HG02678 (cell line): ENCODE data around the gene SELENOO.

Experiments
- ATAC-seq: cut with Tn5 transposase; IDR thresholded peaks from one replicate; pipeline ENCODE4 v1.9.1; 2021; ENCODE audit warnings: mild to moderate bottlenecking, moderate library complexity; ENCODE audit not compliant: unreplicated experiment

The SELENOO gene

DNA sequence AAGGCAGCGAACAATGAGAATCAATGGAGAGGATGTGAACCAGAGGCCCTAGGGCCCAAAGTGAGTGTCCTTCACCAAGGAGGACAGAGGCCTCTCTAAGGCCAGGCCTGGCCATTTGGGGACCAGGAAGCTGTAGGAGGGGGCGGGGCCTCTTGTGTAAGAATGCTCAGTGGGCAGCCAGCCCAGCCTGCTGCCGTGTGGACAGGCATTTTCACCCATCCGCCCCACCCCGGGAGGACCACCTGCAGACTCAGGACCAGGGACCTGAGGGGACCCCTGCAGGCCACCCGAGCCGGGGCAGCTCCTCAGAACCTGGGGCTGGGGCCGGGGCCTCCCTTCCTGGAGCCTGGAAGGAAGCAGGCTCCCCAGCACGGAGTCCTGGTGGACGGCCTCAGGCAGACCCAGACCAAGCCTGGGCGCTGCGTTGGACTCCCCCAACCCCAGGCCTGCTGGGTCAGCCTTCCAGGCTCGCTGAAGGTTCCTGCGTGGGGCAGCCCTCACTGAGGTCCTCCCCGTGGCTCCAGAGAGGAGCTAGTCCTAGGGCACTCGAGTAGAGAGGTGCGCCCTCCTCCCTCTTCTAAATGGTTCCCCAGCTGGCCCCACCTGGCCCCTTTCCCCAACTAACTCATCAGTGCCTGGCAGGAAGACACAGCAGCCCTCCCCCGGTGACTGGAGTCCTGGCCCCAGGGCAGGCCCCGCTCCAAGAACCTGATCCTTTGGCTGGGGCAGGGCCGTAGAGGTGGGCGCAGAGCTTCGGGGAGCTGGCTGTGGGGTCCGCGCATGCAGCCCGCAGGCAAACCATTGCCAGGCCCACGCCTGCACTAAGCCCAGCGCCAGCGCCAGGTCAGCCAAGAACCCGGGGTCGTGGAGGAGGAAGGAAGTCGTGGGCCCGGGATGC, 16.6 kb upstream of the SELENOO start:
- ATAC-seq = no peak

DNA sequence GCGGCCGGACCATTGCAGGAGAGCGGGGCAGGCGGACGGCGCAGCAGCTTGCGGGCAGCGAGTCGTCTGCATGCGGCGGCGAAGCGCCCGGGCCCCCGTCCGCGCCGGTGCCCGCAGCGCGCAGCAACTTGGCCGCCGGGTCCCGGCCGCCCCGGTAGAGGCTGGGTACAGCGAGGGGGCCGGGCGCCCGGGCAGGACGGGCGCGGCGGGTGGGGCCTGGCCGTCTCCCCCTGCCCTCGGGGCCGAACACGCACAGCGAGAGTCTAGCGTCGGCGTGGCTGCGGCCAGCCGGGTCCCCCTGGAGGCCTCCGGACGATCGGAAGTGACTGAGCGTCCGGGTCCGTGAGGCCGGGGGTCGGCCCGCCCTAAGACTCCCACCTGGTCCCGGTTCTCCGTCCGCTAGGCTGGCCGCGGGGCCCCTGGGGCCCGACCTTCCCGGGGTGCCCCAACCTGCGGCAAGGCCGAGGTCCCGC, 15.9 kb upstream of the SELENOO start:
- ATAC-seq = no peak

DNA sequence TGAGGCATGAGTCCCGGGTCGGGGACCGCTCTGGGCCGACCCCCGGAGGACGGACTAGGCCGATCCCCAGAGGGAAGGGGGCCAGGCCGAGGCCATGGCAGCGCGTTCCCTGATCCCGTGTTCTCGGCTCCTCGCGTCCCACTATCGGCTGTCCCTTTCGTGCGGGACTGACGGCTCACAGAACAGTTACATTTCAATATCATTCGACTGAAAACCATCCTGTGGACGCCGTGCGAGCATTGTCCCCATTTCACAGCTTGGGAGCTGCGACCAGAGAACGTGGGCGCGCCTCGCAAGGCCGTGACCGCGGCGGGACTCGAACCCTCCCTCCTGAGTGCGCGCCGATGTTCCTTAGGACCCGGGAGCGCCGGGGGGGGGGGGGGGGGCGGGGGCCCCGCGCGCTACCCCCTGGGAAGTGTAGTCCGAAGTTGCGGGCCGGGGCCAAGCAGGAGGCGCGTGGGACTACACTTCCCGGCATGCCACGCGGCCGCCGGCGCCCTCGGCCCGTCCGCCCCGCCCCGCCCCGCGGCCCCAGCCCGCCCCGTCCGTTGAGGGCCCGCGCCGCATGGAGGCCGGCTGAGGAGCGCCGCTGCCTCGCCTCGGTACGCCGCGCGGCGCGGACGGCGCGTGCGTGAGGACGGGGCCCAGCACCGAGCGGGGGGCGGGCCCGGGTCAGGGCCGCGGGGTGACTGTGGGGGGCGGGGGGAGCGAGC, 15.3 kb upstream of the SELENOO start, which contains the start of gene TRABD:
Gene TRABD (plus strand): TSS at position 539 of the 713 bp plus-strand sequence. CDS start 7,148 bp downstream, outside the sequence.
- ATAC-seq = peak; percentile 49

DNA sequence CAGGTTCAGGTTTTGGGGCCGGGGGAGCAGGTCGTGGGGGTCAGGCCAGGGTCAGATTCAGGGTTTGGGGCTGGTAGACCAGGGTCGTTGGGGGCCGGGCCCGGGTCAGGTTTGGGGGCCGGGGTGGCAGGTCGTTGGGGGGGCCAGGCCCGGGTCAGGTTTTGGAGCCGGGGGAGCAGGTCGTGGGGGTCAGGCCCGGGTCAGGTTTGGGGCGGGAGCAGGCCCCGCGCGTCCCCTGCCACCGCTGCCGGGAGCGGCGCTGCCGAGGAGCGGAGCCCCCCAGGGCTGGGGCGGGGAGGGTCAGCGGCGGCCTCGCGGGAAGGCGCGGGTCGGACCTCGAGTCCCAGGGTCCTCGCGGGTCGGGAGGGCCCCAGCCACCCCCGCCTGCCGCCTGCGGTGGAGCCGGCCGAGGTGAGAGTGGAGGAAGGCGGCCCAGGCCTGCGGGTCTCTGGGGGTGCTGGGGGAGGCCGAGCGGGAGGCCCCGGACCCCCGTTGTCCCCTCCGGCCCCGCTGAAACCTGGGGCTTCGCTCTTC, 14.6 kb upstream of the SELENOO start:
- ATAC-seq = no peak

DNA sequence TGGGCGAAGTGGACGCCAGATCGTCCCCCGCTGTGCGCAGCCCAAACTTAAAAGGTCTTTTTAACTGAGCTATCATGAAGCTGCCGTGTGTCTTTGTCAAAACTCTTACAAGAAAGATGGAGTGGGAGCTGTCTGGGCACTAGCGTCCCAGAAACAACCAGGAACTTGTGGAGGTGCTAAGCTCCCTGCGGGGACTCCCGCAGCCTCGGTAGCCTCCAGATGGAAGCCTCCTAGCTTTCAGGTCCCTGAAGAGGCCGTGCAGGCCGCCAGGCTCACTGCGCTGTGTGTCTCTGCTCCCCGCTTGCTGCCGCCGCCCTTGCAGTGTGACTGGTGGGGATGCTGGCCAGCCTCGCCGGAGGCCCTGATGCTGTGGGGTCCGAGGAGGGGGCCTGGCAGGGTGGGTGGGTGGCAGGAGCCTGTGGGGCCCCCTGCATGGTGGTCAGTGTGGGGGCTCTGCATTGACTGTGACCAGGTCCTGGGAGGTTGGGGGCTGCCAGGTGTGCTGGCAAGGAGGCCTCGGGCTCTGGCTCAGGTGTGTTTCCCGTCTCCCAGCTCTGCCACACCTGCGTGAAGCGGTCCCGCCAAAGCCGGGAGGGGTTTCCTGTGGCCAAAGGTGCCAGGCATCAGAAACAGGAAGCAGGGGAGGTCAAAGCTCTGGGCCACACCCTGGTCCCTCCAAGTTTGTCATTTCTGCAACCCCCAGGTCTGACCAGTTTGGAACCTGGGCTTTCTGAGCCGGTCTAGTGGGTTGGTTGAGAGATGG, 13.9 kb upstream of the SELENOO start:
- no peak for ATAC-seq

DNA sequence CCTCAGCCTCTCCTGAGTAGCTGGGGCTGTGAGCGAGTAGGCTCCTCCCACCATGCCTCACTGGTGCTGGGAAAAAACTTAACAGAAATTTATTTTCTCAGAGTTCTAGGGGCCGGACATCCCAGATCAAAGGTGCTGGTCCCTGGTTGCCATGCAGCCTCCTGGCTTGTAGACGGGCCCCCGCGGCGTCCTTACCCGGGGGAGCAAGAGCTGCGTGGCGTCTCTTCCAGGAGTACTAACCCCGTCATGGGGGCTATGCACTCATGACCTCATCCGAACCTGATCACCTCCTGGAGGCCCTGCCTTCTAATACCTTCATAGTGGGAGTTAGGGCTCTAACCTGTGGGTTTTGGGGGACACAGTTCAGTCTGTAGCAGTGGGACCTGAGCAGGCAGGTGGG, 12.5 kb upstream of the SELENOO start:
- no peak for ATAC-seq

DNA sequence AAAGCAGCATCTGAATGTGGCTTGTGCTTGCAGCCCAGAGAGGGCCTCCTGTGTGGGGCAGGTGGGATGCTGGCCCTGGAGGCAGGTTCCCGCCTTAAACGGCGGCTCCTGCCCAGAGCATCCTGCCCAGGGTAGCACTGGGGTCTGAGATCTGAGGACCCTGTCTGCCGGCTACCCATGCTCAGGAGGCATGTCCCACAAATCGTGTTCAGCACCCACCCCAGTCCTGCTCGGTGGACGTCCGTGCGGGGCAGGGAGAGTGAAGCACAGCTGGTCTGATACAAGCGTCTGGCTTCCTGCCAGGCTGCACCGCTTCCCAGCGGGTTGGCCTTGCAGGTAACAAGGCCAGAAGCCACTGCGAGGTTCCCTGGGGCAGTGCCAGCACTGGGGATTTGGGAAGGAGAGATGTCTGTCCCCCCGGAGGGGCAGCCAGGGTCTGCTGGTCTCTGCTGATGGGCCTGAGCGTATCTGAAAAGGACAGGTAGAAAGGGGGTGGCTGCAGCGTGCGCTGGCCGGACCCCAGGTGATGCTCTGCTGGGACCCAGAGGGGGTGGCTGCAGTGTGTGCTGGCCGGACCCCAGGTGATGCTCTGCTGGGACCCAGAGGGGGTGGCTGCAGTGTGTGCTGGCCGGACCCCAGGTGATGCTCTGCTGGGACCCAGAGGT, 11.5 kb upstream of the SELENOO start:
- ATAC-seq = no peak

DNA sequence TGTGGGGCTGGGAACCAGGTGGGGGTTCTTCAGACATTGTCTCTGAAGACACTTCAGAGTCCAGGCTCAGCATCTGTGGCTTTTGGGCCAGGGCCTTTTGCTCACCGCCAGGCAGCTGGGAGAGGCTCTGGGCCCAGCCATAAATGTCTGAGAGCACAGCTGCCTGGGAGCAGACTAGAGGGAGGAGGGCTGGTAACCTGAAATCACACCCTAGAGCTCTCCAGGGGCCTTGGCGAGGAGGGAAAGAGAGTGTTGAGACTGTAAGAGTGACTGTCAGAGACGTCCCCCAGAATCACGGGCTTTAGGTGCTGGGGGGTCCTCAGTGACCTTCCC, 11.0 kb upstream of the SELENOO start:
- ATAC-seq = peak; percentile 0

DNA sequence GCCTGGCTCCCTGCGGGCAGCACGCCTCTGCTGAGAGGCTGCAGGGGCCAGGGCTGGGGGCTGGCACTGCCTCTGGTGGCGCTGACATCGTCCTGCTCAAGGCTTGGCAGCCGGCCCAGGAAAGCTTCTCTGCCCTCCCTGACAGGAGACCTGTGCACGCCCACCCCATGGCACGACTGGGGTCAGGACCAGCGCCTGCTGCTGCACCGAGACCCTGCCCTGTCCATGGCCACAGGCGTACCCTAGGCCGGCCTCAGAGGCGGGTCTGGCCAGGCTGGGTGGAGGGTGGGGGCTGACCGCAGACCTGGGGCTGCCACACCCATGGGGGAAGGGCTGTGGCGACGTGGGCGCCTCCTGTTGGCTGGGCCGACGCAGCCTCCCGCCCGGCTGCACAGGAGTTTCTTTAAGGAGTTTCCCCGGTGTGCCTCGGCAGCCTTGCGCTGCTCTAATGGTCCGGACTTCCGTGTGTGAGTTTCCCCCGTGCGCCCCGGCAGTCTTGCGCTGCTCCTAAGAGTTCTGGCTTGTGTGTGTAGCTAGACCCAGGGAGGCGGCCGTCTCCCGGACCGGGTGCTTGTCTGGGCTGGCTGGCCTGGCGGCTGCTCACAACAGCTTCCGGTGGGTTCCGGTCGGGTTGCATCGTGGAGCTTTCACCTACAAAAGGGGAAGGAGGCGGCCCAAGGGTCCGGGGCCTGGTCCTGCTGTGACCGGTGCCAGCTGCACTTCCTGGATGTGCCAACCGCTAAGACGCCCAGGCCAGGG, 10.4 kb upstream of the SELENOO start:
- ATAC-seq = peak; percentile 41

DNA sequence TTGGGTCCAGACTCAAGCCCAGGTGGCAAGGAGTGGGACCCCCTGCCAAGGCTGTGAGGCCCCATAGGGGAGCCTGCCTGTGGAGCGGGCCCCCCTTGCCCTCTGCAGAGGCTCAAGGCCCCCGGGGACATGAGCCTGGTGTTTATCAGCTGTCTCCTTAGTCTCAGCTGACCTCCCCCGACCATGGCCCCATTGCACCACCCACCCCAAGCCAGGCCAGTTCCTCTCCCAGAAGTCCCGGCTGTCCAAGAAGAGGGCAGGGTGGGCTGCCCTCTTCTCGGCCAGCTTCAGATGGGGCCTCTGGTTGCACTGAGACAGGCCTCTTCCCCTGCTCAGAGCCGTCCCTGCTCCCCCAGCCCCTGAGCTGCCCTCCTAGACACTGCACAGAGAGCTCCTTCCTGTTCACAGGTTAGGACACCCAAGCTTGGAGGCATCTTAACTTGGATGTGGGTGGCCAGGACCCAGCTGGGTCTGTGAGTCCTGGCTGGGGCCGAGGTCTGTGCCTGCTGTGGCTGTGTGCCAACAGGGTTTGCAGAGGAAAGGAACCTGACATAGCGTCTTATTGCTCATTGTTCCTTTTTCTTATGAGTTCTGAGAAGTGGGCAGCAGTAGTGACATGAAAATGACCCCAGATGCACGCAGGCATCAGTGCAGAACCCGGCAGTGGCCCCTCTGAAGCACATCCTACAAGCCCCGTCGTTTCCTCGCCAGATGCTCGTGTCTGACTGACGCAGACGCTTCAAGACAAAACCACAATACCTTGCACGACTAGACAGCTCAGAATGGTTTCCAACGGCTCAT, 9.7 kb upstream of the SELENOO start:
- ATAC-seq = peak; percentile 28

DNA sequence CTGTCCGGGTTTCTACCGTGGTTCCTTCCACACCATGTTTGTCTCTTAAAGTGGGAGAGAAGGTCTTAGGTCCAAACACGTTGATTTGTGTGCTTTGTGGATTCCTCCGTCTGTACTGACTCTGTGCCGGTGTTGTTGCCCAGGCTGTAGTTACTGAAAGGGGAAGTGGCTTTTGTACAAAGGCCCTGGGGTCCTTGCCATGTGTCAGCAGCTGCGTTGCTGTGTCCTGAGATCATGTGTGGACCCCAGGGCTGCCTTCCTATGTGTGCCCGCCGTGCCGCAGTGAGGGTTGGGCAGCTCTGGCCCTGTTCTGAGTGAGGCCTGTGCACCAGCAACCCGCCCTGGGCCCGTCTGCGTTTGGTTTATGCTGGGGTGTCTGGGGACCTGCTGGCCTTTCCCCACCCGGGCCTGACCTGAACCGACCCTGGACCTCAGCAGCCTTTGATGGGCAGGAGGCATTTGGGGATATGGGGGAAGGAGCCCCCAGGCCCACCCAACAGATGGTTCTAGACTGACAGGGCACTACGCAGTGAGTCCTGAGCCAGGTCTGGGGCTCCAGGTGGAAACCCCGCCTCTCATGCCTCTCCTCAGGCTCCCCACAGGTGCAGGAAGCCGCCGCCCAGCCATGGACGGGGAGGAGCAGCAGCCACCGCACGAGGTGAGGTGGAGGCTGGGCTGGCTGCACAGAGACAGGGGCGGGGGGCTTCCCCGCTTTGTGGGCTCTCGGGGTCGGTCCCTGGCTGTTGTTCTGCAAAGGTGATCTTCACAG, 8.2 kb upstream of the SELENOO start:
- no peak for ATAC-seq

DNA sequence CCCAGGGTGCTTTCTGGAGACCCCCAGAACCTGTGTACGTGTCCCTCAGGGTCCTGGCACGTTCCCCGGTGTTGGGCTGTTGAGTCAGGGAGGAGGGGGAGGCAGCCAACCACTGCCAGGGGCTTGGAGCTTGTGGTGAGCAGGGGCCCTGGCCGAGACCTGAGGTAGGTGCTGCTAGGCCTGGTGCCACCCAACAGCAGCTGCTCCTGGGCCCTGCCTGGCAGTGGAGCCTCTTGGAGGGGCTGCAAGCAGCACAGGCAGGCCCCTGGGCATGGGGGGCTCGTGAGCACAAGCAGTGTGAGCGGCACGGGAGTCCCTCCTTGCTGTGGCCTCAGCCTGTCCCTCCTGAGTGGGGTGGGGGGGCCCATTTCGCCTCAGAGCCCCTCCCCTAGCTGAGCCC, 7.2 kb upstream of the SELENOO start:
- ATAC-seq = no peak

DNA sequence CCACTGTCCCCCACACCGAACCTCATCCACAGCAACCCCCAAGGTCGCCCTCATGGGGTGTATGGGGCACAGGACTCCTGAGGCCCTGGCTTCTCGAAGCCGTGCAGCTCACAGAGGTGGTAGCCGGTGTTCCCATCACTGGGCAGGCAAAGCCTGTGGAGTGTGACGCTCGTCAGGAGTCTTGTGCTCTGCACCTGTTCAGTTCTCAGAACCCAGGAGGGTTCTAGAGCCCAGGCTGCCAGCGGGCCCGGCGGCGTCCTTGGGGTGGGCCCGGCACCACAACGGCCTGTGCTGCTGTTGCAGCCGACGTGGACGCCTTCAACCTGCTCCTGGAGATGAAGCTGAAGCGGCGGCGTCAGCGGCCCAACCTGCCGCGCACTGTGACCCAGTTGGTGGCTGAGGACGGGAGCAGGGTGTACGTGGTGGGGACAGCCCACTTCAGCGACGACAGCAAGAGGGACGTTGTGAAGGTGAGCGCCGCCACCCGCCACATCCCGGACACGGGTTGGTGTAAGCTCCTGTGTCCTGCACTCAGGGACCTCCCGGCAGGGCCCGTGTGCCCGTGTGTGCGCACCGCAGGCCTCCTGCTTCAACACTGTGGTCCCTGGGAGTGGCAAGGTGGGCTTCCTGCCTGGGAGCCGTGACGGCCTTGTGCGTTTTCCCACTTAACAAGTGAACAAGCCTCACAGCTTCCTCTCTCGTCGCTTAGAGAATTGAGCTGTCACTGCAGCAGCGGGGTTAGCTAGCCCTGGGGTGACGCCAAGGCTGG, 6.6 kb upstream of the SELENOO start:
- no peak for ATAC-seq

DNA sequence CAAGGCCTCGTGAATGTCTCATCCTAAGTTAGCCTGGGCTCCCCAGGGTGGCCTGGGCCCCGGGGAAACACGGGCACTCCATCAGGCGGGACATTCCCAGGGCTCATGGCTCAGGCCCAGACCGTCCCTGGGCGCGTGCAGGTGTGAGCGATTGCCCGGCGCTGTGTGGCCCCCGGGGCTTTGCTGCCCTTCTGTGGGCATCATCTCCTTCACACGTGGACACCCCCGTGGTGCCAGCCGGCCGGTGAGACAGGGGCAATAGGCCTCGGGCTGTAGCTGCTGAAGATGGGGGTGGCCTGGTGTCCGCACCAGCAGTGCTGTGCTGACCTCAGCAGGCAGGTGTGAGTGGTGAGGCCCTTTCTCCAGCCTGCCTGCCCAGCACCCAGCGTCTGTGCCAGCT, 4.6 kb upstream of the SELENOO start:
- ATAC-seq = no peak

DNA sequence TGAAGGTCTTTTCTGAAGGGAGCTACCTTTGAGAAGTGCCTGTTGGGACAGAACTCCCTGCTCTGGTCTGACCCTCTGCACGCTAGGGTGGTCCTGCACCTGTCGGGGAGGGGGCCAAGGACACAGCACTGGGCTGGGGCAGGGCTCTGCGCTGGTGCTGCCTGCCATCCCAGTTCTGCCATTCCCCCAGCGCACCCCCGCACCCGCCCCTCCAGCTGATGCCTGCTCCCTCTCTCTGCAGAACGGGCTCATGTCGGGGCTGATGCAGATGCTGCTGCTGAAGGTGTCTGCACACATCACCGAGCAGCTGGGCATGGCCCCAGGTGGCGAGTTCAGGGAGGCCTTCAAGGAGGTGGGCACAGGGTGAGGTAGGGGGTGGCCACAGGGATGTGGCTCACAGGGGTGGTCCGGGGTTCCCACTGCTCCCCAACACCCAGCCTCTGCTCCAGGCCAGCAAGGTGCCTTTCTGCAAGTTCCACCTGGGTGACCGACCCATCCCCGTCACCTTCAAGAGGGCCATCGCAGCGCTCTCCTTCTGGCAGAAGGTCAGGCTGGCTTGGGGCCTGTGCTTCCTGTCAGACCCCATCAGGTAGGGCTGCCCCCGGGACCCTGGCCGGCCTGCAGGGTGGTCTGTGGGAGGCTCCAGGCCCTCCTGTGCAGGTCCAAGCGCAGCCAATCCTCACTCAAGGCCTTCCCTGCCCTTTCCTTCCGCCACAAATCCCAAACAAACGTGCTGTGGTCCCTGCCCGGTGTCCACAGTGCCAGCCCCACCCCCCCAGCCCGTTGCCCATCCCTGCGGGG, 3.6 kb upstream of the SELENOO start:
- ATAC-seq = no peak

DNA sequence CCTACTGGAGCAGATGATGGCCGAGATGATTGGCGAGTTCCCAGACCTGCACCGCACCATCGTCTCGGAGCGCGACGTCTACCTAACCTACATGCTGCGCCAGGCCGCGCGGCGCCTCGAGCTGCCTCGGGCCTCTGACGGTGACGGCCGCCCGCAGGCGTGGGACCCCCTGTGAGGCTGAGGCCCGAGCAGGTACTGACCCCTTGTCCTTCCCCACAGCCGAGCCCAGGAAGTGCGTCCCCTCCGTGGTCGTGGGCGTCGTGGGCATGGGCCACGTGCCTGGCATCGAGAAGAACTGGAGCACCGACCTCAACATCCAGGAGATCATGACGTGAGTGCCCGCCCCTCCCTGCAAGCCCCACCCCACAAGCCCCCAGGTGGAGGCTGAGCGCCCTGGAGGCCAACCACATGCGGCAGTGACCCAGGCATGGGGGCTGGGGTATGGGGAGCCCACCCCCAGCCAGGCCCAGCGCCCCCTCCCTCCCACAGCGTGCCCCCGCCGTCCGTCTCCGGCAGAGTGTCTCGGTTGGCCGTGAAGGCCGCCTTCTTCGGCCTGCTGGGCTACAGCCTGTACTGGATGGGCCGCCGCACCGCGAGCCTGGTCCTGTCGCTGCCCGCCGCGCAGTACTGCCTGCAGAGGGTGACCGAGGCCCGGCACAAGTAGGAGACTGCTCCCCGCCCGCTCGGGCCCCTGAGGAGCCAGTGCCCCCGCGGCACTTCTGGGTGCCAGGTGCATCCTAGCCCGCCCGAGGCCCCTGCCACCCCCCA, 2.8 kb upstream of the SELENOO start:
- no peak for ATAC-seq
